Panc1 (cell line): Measurements from ENCODE around the gene CREB5. TPM values are rescaled to one million over a fixed set of nuclear protein-coding genes. Genes with fewer than 3 reads are reported as not detected.

Experiments
- ATAC-seq: fragments of 200-7000 bp; cut with Tn5 transposase; 2 replicates; pipeline ENCODE4 v1.9.1; 2020; ENCODE audit warnings: mild to moderate bottlenecking, moderate library complexity
- BruUV-seq: library from RNA; stranded (reverse); fragments of 400-500 nt; replicated peaks from 2 replicates; lab custom pipeline; 2021; lab: Mats Ljungman, UMichigan
- CTCF ChIA-PET: fragments of 300-600 bp; sonication (Branson Sonifier 250); formaldehyde crosslinking; loops from one replicate; lab custom pipeline; 2022; ENCODE audit warnings: antibody characterized with exemption; lab: Charles Lee
- POLR2A ChIA-PET: fragments of 300-600 bp; sonication (Branson Sonifier 250); formaldehyde crosslinking; loops from one replicate; lab custom pipeline; 2022; ENCODE audit warnings: antibody characterized with exemption; lab: Charles Lee
- DNase-seq: peaks from one replicate; pipeline ENCODE4 v3.0.0-alpha.2; 2010; ENCODE audit warnings: low read depth, low spot score
- H3K27ac ChIP-seq: 2 replicates; pipeline ENCODE4 v1.5.1; 2011; ENCODE audit warnings: mild to moderate bottlenecking, low read length, inconsistent platforms
- H3K27me3 ChIP-seq: fragments of 200-500 bp; sonication (Bioruptor generic); 2 replicates; pipeline ENCODE4 v1.6.0; 2014; ENCODE audit warnings: low read length, inconsistent platforms; ENCODE audit not compliant: control insufficient read depth, insufficient read depth
- H3K36me3 ChIP-seq: fragments of 200-500 bp; sonication (Bioruptor generic); 2 replicates; pipeline ENCODE4 v1.5.1; 2014; ENCODE audit warnings: inconsistent platforms, mild to moderate bottlenecking, low read length, moderate library complexity; ENCODE audit not compliant: control insufficient read depth, insufficient read depth
- H3K4me1 ChIP-seq: 2 replicates; pipeline ENCODE4 v1.5.1; 2011; ENCODE audit warnings: inconsistent platforms, mild to moderate bottlenecking, low read length, moderate library complexity; ENCODE audit not compliant: control insufficient read depth, insufficient read depth
- H3K4me3 ChIP-seq, 2 experiments: 2 replicates each; pipeline ENCODE4 v1.5.1; 2011 to 2012; ENCODE audit warnings: low read depth in 2 of 2, low read length in 2 of 2, mild to moderate bottlenecking in 2 of 2, inconsistent platforms in 1 of 2, moderate library complexity in 1 of 2
- H3K9me3 ChIP-seq: fragments of 200-500 bp; sonication (Bioruptor generic); 2 replicates; pipeline ENCODE4 v1.5.1; 2014; ENCODE audit warnings: low read depth, mild to moderate bottlenecking, inconsistent platforms, low read length, moderate library complexity; ENCODE audit not compliant: control insufficient read depth, insufficient read depth
- CTCF ChIP-seq: fragments of 450-650 bp; IDR thresholded peaks from 2 replicates; pipeline ENCODE4 v1.5.1; 2017; ENCODE audit warnings: mild to moderate bottlenecking
- POLR2AphosphoS5 ChIP-seq: IDR thresholded peaks from 2 replicates; pipeline ENCODE4 v1.6.1; 2012; ENCODE audit warnings: mild to moderate bottlenecking, low read depth, low read length, moderate library complexity
- SIN3A ChIP-seq: IDR thresholded peaks from 2 replicates; pipeline ENCODE4 v1.6.1; 2012; ENCODE audit warnings: low read depth, mild to moderate bottlenecking, low read length, moderate library complexity, borderline replicate concordance; ENCODE audit not compliant: insufficient read depth
- TCF7L2 ChIP-seq: IDR thresholded peaks from 2 replicates; pipeline ENCODE4 v1.6.1; 2011; ENCODE audit warnings: mild to moderate bottlenecking, low read depth, low read length, inconsistent platforms
- in situ Hi-C: cut with HindIII; loops from 2 replicates; pipeline ENCODE4 v1.10.0; 2016; ENCODE audit warnings: low sequenced_read_pairs, low pct_unique_long_range_greater_than_20kb
- intact Hi-C: fragments of 100-400 bp; cut with micrococcal nuclease; formaldehyde crosslinking; loops from one replicate; pipeline ENCODE4 v1.10.0; 2022; ENCODE audit not compliant: unreplicated experiment
- total RNA-seq: library from RNA; stranded (reverse); gene quantifications from one replicate; pipeline ENCODE4 v1.2.1, GENCODE V29; 2021; ENCODE audit not compliant: unreplicated experiment
- TF ChIP-seq, protein P1 (sequence below), 2 experiments: IDR thresholded peaks; 2 replicates each; pipeline ENCODE4 v1.6.1; 2011 to 2012; ENCODE audit warnings: low read depth in 2 of 2, control low read depth in 1 of 2, low read length in 1 of 2, mild to moderate bottlenecking in 1 of 2, moderate library complexity in 1 of 2; ENCODE audit not compliant: insufficient read depth in 1 of 2

CREB5 gene
- total RNA-seq, 1 experiment from 2014 or later = 3.1 TPM

GRCh38 chr7:28455486-28455885 lies 43.2 kb downstream of the CREB5 start:
- in situ Hi-C loops = no loop called here
- no peak for DNase-seq
- no peaks in the 10 kb centered on the region for H3K9me3 ChIP-seq
- CTCF ChIA-PET = interaction anchor here (0.8 kb wide), 1 partner anchor 17 kb away, joined by 3 read pairs; no protein-coding TSS in a partner anchor
- no TSS peak for BruUV-seq
- H3K4me1 ChIP-seq = no peaks in the 10 kb centered on the region
- no peak for ATAC-seq
- H3K27me3 ChIP-seq = peaks cover 13% of the 10 kb centered on the region
- POLR2A ChIA-PET = no interaction called here
- no peak overlapping the region for H3K27ac ChIP-seq
- no peaks in the 10 kb centered on the region for H3K36me3 ChIP-seq
- H3K4me3 ChIP-seq = no peak overlapping the region
- TF ChIP-seq SIN3A = no peak
- no peak for TF ChIP-seq CTCF
- no peak for TF ChIP-seq TCF7L2
- TF ChIP-seq, protein P1, sequence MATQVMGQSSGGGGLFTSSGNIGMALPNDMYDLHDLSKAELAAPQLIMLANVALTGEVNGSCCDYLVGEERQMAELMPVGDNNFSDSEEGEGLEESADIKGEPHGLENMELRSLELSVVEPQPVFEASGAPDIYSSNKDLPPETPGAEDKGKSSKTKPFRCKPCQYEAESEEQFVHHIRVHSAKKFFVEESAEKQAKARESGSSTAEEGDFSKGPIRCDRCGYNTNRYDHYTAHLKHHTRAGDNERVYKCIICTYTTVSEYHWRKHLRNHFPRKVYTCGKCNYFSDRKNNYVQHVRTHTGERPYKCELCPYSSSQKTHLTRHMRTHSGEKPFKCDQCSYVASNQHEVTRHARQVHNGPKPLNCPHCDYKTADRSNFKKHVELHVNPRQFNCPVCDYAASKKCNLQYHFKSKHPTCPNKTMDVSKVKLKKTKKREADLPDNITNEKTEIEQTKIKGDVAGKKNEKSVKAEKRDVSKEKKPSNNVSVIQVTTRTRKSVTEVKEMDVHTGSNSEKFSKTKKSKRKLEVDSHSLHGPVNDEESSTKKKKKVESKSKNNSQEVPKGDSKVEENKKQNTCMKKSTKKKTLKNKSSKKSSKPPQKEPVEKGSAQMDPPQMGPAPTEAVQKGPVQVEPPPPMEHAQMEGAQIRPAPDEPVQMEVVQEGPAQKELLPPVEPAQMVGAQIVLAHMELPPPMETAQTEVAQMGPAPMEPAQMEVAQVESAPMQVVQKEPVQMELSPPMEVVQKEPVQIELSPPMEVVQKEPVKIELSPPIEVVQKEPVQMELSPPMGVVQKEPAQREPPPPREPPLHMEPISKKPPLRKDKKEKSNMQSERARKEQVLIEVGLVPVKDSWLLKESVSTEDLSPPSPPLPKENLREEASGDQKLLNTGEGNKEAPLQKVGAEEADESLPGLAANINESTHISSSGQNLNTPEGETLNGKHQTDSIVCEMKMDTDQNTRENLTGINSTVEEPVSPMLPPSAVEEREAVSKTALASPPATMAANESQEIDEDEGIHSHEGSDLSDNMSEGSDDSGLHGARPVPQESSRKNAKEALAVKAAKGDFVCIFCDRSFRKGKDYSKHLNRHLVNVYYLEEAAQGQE (IDR thresholded peaks at IDR 0.05; ENCODE audit: insufficient read depth in 1 of 2, low read depth in 2 of 2, low read length in 1 of 2) = no peak
- TF ChIP-seq POLR2AphosphoS5 = no peak
- intact Hi-C loops = no loop called here

DNA sequence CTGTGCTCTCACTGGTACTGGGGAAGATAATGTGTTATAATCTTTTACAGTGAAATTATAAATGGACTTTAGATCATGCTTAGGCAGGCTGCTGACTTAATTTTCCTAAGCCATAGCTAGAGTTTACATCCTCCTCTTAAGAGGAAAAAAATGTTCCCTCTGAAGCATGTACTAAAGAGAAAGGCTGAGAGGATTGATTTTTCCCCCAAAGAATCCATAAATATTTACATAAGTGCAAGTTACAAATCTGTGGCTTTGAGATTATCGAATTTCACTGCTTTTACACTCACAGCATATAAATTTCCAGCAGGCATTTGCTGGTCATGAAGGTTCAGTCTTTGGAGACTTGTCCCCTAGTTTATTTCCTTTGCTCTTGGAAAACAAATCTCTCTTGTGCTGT lies 43.7 kb downstream of the CREB5 start:
- no peak for ATAC-seq
- in situ Hi-C loops (no loop called here), intact Hi-C loops (no loop called here)
- no peak for DNase-seq
- CTCF ChIA-PET = interaction anchor here (0.8 kb wide), 1 partner anchor 17 kb away, joined by 3 read pairs; no protein-coding TSS in a partner anchor
- H3K27me3 ChIP-seq = peaks cover 10% of the 10 kb centered on the region
- H3K4me1 ChIP-seq = no peaks in the 10 kb centered on the region
- no peak for TF ChIP-seq POLR2AphosphoS5
- TF ChIP-seq CTCF = no peak
- TF ChIP-seq TCF7L2 = no peak
- TF ChIP-seq SIN3A = no peak
- TF ChIP-seq, protein P1 (IDR thresholded peaks at IDR 0.05; ENCODE audit: insufficient read depth in 1 of 2, low read depth in 2 of 2, low read length in 1 of 2) = no peak
- no TSS peak for BruUV-seq
- POLR2A ChIA-PET = no interaction called here
- H3K27ac ChIP-seq = no peak overlapping the region
- no peaks in the 10 kb centered on the region for H3K36me3 ChIP-seq
- H3K9me3 ChIP-seq = no peaks in the 10 kb centered on the region
- H3K4me3 ChIP-seq = no peak overlapping the region
